ENCODE data around the gene FXYD6.

Gene FXYD6

GRCh38 chr11:117910525-117910924 lies 34.1 kb upstream of the FXYD6 start:
- DNase-seq (ENCODE audit: low spot score): peak; percentile 11

- DNase-seq (ENCODE audit: low spot score): peak; percentile 77
These were observed 33.3 kb upstream of the FXYD6 start for GRCh38 chr11:117909611-117910382.

GRCh38 chr11:117908959-117909610 lies 32.6 kb upstream of the FXYD6 start:
- peak; percentile 48 for DNase-seq (ENCODE audit: low spot score)

GRCh38 chr11:117908109-117908895 lies 31.8 kb upstream of the FXYD6 start:
- DNase-seq (ENCODE audit: low spot score): no peak

GRCh38 chr11:117907276-117908108 lies 31.0 kb upstream of the FXYD6 start:
- peak; percentile 88 for DNase-seq (ENCODE audit: low spot score)

- DNase-seq (ENCODE audit: low spot score): peak; percentile 8
These were observed 30.3 kb upstream of the FXYD6 start for GRCh38 chr11:117906710-117907109.

- DNase-seq (ENCODE audit: low spot score): no peak
These were observed 29.7 kb upstream of the FXYD6 start for GRCh38 chr11:117906126-117906525.

- DNase-seq (ENCODE audit: low spot score): no peak
These were observed 29.1 kb upstream of the FXYD6 start for GRCh38 chr11:117905524-117905923.

GRCh38 chr11:117903505-117904382 lies 27.3 kb upstream of the FXYD6 start:
- no peak for DNase-seq (ENCODE audit: low spot score)

GRCh38 chr11:117902001-117902845 lies 25.8 kb upstream of the FXYD6 start:
- no peak for DNase-seq (ENCODE audit: low spot score)

- no peak for DNase-seq (ENCODE audit: low spot score)
These were observed 25.1 kb upstream of the FXYD6 start for GRCh38 chr11:117901601-117902000.

GRCh38 chr11:117900720-117901440 lies 24.4 kb upstream of the FXYD6 start:
- no peak for DNase-seq (ENCODE audit: low spot score)

- no peak for DNase-seq (ENCODE audit: low spot score)
These were observed 23.7 kb upstream of the FXYD6 start for GRCh38 chr11:117900121-117900648.

GRCh38 chr11:117898059-117898458 lies 21.6 kb upstream of the FXYD6 start:
- DNase-seq (ENCODE audit: low spot score): no peak

- no peak for DNase-seq (ENCODE audit: low spot score)
These were observed 16.2 kb upstream of the FXYD6 start for GRCh38 chr11:117892651-117893050.

GRCh38 chr11:117891362-117891761 lies 14.9 kb upstream of the FXYD6 start:
- no peak for DNase-seq (ENCODE audit: low spot score)

GRCh38 chr11:117888139-117888566 lies 11.7 kb upstream of the FXYD6 start:
- no peak for DNase-seq (ENCODE audit: low spot score)

- DNase-seq (ENCODE audit: low spot score): no peak
These were observed 11.1 kb upstream of the FXYD6 start for GRCh38 chr11:117887431-117888138.

All from hematopoietic multipotent progenitor cell treated with erythropoietin and hydrocortisone succinate and interleukin-3 and kit ligand, for 17 days (in vitro differentiated cells).